H1 (cell line): ENCODE data around the gene PFDN5. TPM values are rescaled to one million over a fixed set of nuclear protein-coding genes. Genes with fewer than 3 reads are reported as not detected.
A peak's percentile ranks its signal among the peaks of the same experiment; 100 is the strongest.

Source experiments
- CTCF ChIA-PET: fragments of 300-600 bp; sonication (Branson Sonifier 250); formaldehyde crosslinking; loops from one replicate; lab custom pipeline; 2021; ENCODE audit not compliant: partially characterized antibody; lab: Charles Lee
- POLR2A ChIA-PET: fragments of 300-600 bp; sonication (Branson Sonifier 250); formaldehyde crosslinking; loops from one replicate; lab custom pipeline; 2021; ENCODE audit warnings: inconsistent platforms; ENCODE audit not compliant: partially characterized antibody; lab: Charles Lee
- DNase-seq, 2 experiments: peaks; one replicate each; pipeline versions ENCODE4 v3.0.0 to v3.0.0-alpha.2; 2010 to 2022; ENCODE audit warnings: low spot score in 2 of 2, low read depth in 1 of 2, mixed read lengths in 1 of 2
- FAIRE-seq: peaks from 2 replicates; lab custom pipeline; 2011; peaks lifted over from hg19 to GRCh38; lab: Jason Lieb, UNC
- H2AFZ ChIP-seq: 2 replicates; pipeline ENCODE4 v1.8.1; 2012; ENCODE audit warnings: low read length, inconsistent platforms
- H2AK5ac ChIP-seq: 2 replicates; pipeline ENCODE4 v1.6.1; 2013; ENCODE audit warnings: low read depth, low read length
- H2BK120ac ChIP-seq: replicated peaks from 2 replicates; pipeline ENCODE3; 2013; ENCODE audit warnings: low read depth, low read length, inconsistent platforms
- H2BK12ac ChIP-seq: 2 replicates; pipeline ENCODE4 v1.6.1; 2013; ENCODE audit warnings: low read depth, low read length
- H2BK15ac ChIP-seq: 2 replicates; pipeline ENCODE4 v1.6.1; 2013; ENCODE audit warnings: low read length
- H2BK20ac ChIP-seq: 2 replicates; pipeline ENCODE4 v1.6.1; 2013; ENCODE audit warnings: low read length
- H2BK5ac ChIP-seq: 2 replicates; pipeline ENCODE4 v1.6.1; 2013; ENCODE audit warnings: low read depth, low read length
- H3K14ac ChIP-seq: 2 replicates; pipeline ENCODE4 v1.6.1; 2013; ENCODE audit warnings: inconsistent platforms; ENCODE audit not compliant: insufficient read length
- H3K18ac ChIP-seq: 2 replicates; pipeline ENCODE4 v1.6.1; 2013; ENCODE audit warnings: low read length; ENCODE audit errors: extremely low read depth
- H3K23ac ChIP-seq: 2 replicates; pipeline ENCODE4 v1.6.1; 2013; ENCODE audit warnings: inconsistent platforms; ENCODE audit not compliant: insufficient read length
- H3K23me2 ChIP-seq: 2 replicates; pipeline ENCODE4 v1.6.1; 2013; ENCODE audit warnings: low read depth, low read length
- H3K27ac ChIP-seq: 2 replicates; pipeline ENCODE4 v1.6.1; 2011; ENCODE audit warnings: low read depth, low read length, inconsistent platforms
- H3K27me3 ChIP-seq, 4 experiments: replicated peaks in 1 of 4; 1 replicate in 1 of 4; 2 replicates in 3 of 4; pipeline versions ENCODE4 v1.6.1 to v1.8.1; 2011 to 2013; ENCODE audit warnings: low read length in 3 of 4, mild to moderate bottlenecking in 3 of 4, inconsistent platforms in 2 of 4, mixed read lengths in 2 of 4, moderate library complexity in 1 of 4; ENCODE audit not compliant: control insufficient read depth in 3 of 4, insufficient read depth in 3 of 4; ENCODE audit errors: extremely low read depth in 1 of 4
- H3K36me3 ChIP-seq, 4 experiments: 2 replicates each; pipeline versions ENCODE4 v1.6.1 to v1.8.1; 2011 to 2013; ENCODE audit warnings: mild to moderate bottlenecking in 4 of 4, low read length in 3 of 4, moderate library complexity in 2 of 4, control low read depth in 1 of 4, inconsistent platforms in 1 of 4; ENCODE audit not compliant: insufficient read depth in 4 of 4, control insufficient read depth in 2 of 4
- H3K4ac ChIP-seq: replicated peaks from 2 replicates; pipeline ENCODE3; 2013; ENCODE audit warnings: low read length, low read depth, mixed read lengths, inconsistent platforms; ENCODE audit not compliant: insufficient read length
- H3K4me1 ChIP-seq, 4 experiments: replicated peaks in 1 of 4; 1 replicate in 1 of 4; 2 replicates in 3 of 4; pipeline versions ENCODE4 v1.6.1 to v1.8.1; 2011 to 2013; ENCODE audit warnings: low read length in 3 of 4, inconsistent platforms in 2 of 4, mixed read lengths in 1 of 4; ENCODE audit not compliant: insufficient read depth in 4 of 4, control insufficient read depth in 3 of 4
- H3K4me2 ChIP-seq, 2 experiments: 2 replicates each; pipeline versions ENCODE4 v1.6.1 to v1.8.1; 2011 to 2013; ENCODE audit warnings: low read depth in 2 of 2, low read length in 2 of 2, control low read depth in 1 of 2, inconsistent platforms in 1 of 2, mild to moderate bottlenecking in 1 of 2; ENCODE audit not compliant: insufficient read depth in 1 of 2
- H3K4me3 ChIP-seq, 4 experiments: fragments of 200-600, 300-600 bp in 1 of 4; sonication (generic), shearing (Covaris generic), sonication (Bioruptor Twin) in 1 of 4; 2 replicates each; pipeline versions ENCODE4 v1.5.1 to v1.8.1; 2011 to 2016; ENCODE audit warnings: low read length in 4 of 4, low read depth in 3 of 4, control low read depth in 2 of 4, inconsistent platforms in 2 of 4, mild to moderate bottlenecking in 2 of 4, mixed read lengths in 1 of 4, moderate library complexity in 1 of 4; ENCODE audit not compliant: insufficient read depth in 2 of 4; ENCODE audit errors: extremely low read depth in 1 of 4
- H3K56ac ChIP-seq: replicated peaks from 2 replicates; pipeline ENCODE3; 2013; ENCODE audit warnings: low read depth, mild to moderate bottlenecking, mixed read lengths, low read length, inconsistent platforms; ENCODE audit not compliant: insufficient read length
- H3K79me1 ChIP-seq: 2 replicates; pipeline ENCODE4 v1.6.1; 2013; ENCODE audit warnings: low read depth, low read length, control low read depth
- H3K79me2 ChIP-seq, 2 experiments: 2 replicates each; pipeline versions ENCODE4 v1.6.1 to v1.8.1; 2012 to 2013; ENCODE audit warnings: low read length in 2 of 2, mild to moderate bottlenecking in 2 of 2, inconsistent platforms in 1 of 2; ENCODE audit not compliant: insufficient read depth in 2 of 2, control insufficient read depth in 1 of 2
- H3K9ac ChIP-seq, 4 experiments: replicated peaks in 1 of 4; 1 replicate in 1 of 4; 2 replicates in 3 of 4; pipeline versions ENCODE4 v1.6.1 to v1.8.1; 2011 to 2013; ENCODE audit warnings: low read depth in 3 of 4, low read length in 3 of 4, control low read depth in 2 of 4, mild to moderate bottlenecking in 2 of 4, moderate library complexity in 2 of 4, inconsistent platforms in 1 of 4; ENCODE audit errors: extremely low read depth in 1 of 4
- H3K9me3 ChIP-seq, 2 experiments: 2 replicates each; pipeline versions ENCODE4 v1.6.1 to v1.8.1; 2012 to 2013; ENCODE audit warnings: mild to moderate bottlenecking in 2 of 2, moderate library complexity in 2 of 2, control low read depth in 1 of 2, inconsistent platforms in 1 of 2, low read depth in 1 of 2, low read length in 1 of 2, mixed read lengths in 1 of 2; ENCODE audit not compliant: insufficient read depth in 2 of 2
- H4K20me1 ChIP-seq, 2 experiments: replicated peaks in 1 of 2; 2 replicates each; pipeline versions ENCODE3 to v1.8.1; 2011 to 2013; ENCODE audit warnings: inconsistent platforms in 2 of 2, low read length in 2 of 2, mild to moderate bottlenecking in 1 of 2; ENCODE audit not compliant: insufficient read depth in 2 of 2, control insufficient read depth in 1 of 2
- H4K5ac ChIP-seq: 2 replicates; pipeline ENCODE4 v1.6.1; 2013; ENCODE audit warnings: low read length, low read depth, mixed read lengths, inconsistent platforms; ENCODE audit not compliant: insufficient read length
- H4K8ac ChIP-seq: 2 replicates; pipeline ENCODE4 v1.8.0; 2013; ENCODE audit warnings: mild to moderate bottlenecking, moderate library complexity, low read length, inconsistent platforms; ENCODE audit not compliant: insufficient read depth; ENCODE audit errors: extremely low read depth
- H4K91ac ChIP-seq: replicated peaks from 2 replicates; pipeline ENCODE3; 2013; ENCODE audit warnings: low read length, mixed read lengths, inconsistent platforms; ENCODE audit not compliant: insufficient read length
- BRCA1 ChIP-seq: IDR thresholded peaks from 2 replicates; pipeline ENCODE4 v1.6.1; 2012; ENCODE audit warnings: low read depth, low read length, improper control_type of control experiment
- CBX5 ChIP-seq: fragments of 300-800, 300-1000 bp; sonication (generic); IDR thresholded peaks from 2 replicates; pipeline ENCODE4 v1.7.1; 2016; ENCODE audit warnings: antibody characterized with exemption, low read length, low read depth
- CEBPB ChIP-seq: IDR thresholded peaks from 2 replicates; pipeline ENCODE4 v1.6.1; 2012; ENCODE audit warnings: low read depth, low read length
- CHD1 ChIP-seq: IDR thresholded peaks from 2 replicates; pipeline ENCODE4 v1.6.1; 2012; ENCODE audit warnings: low read depth, low read length, improper control_type of control experiment
- EZH2 ChIP-seq: fragments of 200-600 bp; sonication (generic); IDR thresholded peaks from 2 replicates; pipeline ENCODE4 v1.7.1; 2012; ENCODE audit warnings: low read depth, mild to moderate bottlenecking, moderate library complexity, low read length, inconsistent platforms; ENCODE audit not compliant: severe bottlenecking
- FOSL1 ChIP-seq: IDR thresholded peaks from 2 replicates; pipeline ENCODE4 v1.6.1; 2011; ENCODE audit warnings: mild to moderate bottlenecking, low read depth, low read length, moderate library complexity; ENCODE audit not compliant: insufficient read depth
- MAX ChIP-seq: IDR thresholded peaks from 2 replicates; pipeline ENCODE4 v1.6.1; 2012; ENCODE audit warnings: inconsistent platforms
- NRF1 ChIP-seq: IDR thresholded peaks from 2 replicates; pipeline ENCODE4 v1.6.1; 2011; ENCODE audit warnings: mild to moderate bottlenecking, low read depth, low read length, improper control_type of control experiment
- POLR2AphosphoS5 ChIP-seq: IDR thresholded peaks from 2 replicates; pipeline ENCODE4 v1.6.1; 2011; ENCODE audit warnings: low read depth, low read length
- POU5F1 ChIP-seq: IDR thresholded peaks from 2 replicates; pipeline ENCODE4 v1.6.1; 2011; ENCODE audit warnings: low read depth, mild to moderate bottlenecking, low read length, moderate library complexity
- SIN3A ChIP-seq, 2 experiments: IDR thresholded peaks in 1 of 2; conservative IDR thresholded peaks in 1 of 2; 2 replicates each; pipeline ENCODE4 v1.6.1; 2011 to 2012; ENCODE audit warnings: low read length in 2 of 2, improper control_type of control experiment in 1 of 2, low read depth in 1 of 2, mild to moderate bottlenecking in 1 of 2
- SP4 ChIP-seq: IDR thresholded peaks from 2 replicates; pipeline ENCODE4 v1.6.1; 2012; ENCODE audit warnings: low read length, inconsistent platforms
- TAF1 ChIP-seq: IDR thresholded peaks from 2 replicates; pipeline ENCODE4 v1.6.1; 2011; ENCODE audit warnings: mild to moderate bottlenecking, low read depth, low read length
- TEAD4 ChIP-seq: IDR thresholded peaks from 2 replicates; pipeline ENCODE4 v1.6.1; 2012; ENCODE audit warnings: low read depth, low read length, inconsistent platforms, mixed read lengths
- WGBS, 2 experiments: shearing (Covaris generic) in 1 of 2; methylation state at CpG; one replicate each; pipeline versions ENCODE4 v1.1.6 to v1.1.7; 2013 to 2015; ENCODE audit warnings: low lambda C conversion rate in 2 of 2, mixed read lengths in 2 of 2, inconsistent platforms in 1 of 2, low coverage in 1 of 2, missing lambda C conversion rate in 1 of 2; ENCODE audit not compliant: insufficient replicate concordance in 2 of 2, insufficient coverage in 1 of 2, insufficient read length in 1 of 2; ENCODE audit errors: extremely low coverage in 1 of 2, missing lambda C conversion rate in 1 of 2; 5-methylcytosine and 5-hydroxymethylcytosine counted together
- polyA plus RNA-seq, 7 experiments: library from polyadenylated mRNA; depleted of rRNA in 3 of 7; stranded (reverse) in 5 of 7; unstranded in 2 of 7; fragments of >200 nt in 5 of 7; fragments of 200-250 nt in 2 of 7; gene quantifications; 1 replicate in 5 of 7; 2 replicates in 1 of 7; 4 replicates in 1 of 7; pipeline versions ENCODE4 v1.2.1 to v1.2.3, GENCODE V29; 2011 to 2013; ENCODE audit warnings: missing spikeins in 2 of 7, mixed read lengths in 2 of 7
- total RNA-seq: library from RNA; stranded (reverse); fragmentation: NEBNext Ultra II Directional; extraction: Animal tissue kit (Norgen Biotek cat#: 25700); gene quantifications from 2 replicates; pipeline ENCODE4 v1.2.1, GENCODE V29; 2021

PFDN5 gene
- total and polyA plus RNA-seq, 2 of the 8 experiments (the other 6 are each of a cell fraction or from before 2014, with no cell fraction given), result 290 to 630 TPM

- Histone ChIP-seq H2BK20ac (peak within 1 kb of the TSS; percentile 67; the same call in 1 of the 2 replicates), H3K23me2 (0 out of 2 replicates have a peak, but pooled peaks cover 4% of the 10 kb centered on the region), H3K23ac (no peak within 1 kb of the TSS), H3K36me3 (no peaks in the 10 kb centered on the region), H2AK5ac (no peak within 1 kb of the TSS), H3K9me3 (no peaks in the 10 kb centered on the region), H3K27me3 (peaks cover 0 to 12% (median 5%) of the 10 kb centered on the region in 4 experiments; a peak in 3 of 7 replicates), H4K5ac (no peak within 1 kb of the TSS), H2BK15ac (peak within 1 kb of the TSS; percentile 100; the same call in 1 of the 2 replicates), H4K20me1 (no peaks in the 10 kb centered on the region), H3K9ac (no peak within 1 kb of the TSS; a peak in 1 of 7 replicates), H3K79me1 (no peaks in the 10 kb centered on the region), H2AFZ (no peak within 1 kb of the TSS), H3K27ac (no peak within 1 kb of the TSS), H3K4me1 (peaks cover 0 to 22% (median 1%) of the 10 kb centered on the region in 4 experiments; a peak in 4 of 7 replicates), H2BK12ac (peak within 1 kb of the TSS; percentile 95; the same call in 1 of the 2 replicates), H2BK5ac (peak within 1 kb of the TSS; percentile 66; the same call in 1 of the 2 replicates), H2BK120ac (no peak within 1 kb of the TSS), H3K4me2 (peak within 1 kb of the TSS in 1 of 2 experiments; percentile 39; a peak in 2 of 4 replicates), H3K56ac (no peak within 1 kb of the TSS), H3K4ac (no peak within 1 kb of the TSS), H3K14ac (no peak within 1 kb of the TSS), H3K18ac (peak within 1 kb of the TSS; percentile 93), H4K8ac (no peak within 1 kb of the TSS; the same call in 1 of the 2 replicates), H3K4me3 (no peak within 1 kb of the TSS), H3K79me2 (no peaks in the 10 kb centered on the region), H4K91ac (peak within 1 kb of the TSS; percentile 88)
- CTCF ChIA-PET, result interaction anchor here (0.6 to 21.2 kb wide), 11 partner anchors 9 to 177 kb away, joined by 3 to 381 read pairs (median 5); partner anchors contain the start of gene AAAS
- FAIRE-seq (no peak), DNase-seq (no peak)
- POLR2A ChIA-PET, result interaction anchor here (0.8 to 2.3 kb wide), 7 partner anchors 8 to 165 kb away, joined by 3 to 19 read pairs (median 5); partner anchors contain the start of gene TARBP2
- TF ChIP-seq TEAD4, result no peak
- no peak for TF ChIP-seq TAF1
- no peak for TF ChIP-seq BRCA1
- no peak for TF ChIP-seq NRF1
- TF ChIP-seq CEBPB, result no peak
- TF ChIP-seq FOSL1, result no peak
- TF ChIP-seq POLR2AphosphoS5, result no peak
- TF ChIP-seq CHD1, result no peak
- TF ChIP-seq POU5F1, result no peak
- TF ChIP-seq SIN3A (conservative IDR thresholded peaks at IDR 0.05 in 1 of 2, IDR thresholded peaks at IDR 0.05 in 1 of 2; ENCODE audit: low read depth in 1 of 2, low read length in 2 of 2), result no peak
- no peak for TF ChIP-seq EZH2
- no peak for TF ChIP-seq CBX5
- TF ChIP-seq SP4, result no peak
- TF ChIP-seq MAX, result no peak
- WGBS, 2 experiments, result 87% methylated on average over 15 of the region's 15 CpGs; no CpG with 5 or more reads in 1 of the 2 experiments
Observed at GRCh38 chr12:53336181-53336681, 40.9 kb downstream of the PFDN5 start, which contains the start of gene SP7. Gene SP7 (minus strand): TSS chr12:53336354. CDS start chr12:53335646, 708 bp downstream.
